ENCODE data around the gene ABCA13.

Gene ABCA13

DNA sequence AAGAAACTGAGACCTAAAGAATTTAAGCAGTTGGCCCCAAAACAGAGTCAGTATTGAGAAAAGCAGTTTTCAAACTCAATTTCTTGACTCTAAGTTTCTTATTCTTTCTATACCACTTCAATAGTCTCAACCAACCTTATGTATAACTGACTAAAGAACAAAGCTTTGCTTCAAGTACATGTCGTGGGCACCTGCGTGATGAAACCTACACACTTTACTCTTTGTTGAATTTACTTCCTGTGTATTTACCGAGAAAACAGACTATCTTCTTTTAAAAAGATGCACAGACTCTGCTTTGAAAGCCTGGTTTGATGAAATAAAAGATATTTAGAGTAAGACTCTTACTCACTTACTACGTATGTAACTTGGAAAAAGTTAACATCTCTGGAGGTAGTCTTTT is 455.9 kb downstream of the ABCA13 start:
- Histone ChIP-seq H3K4me3 (replicated peaks; ENCODE audit: insufficient read depth, low read length) (no peak overlapping the region), H3K27ac (replicated peaks) (no peak overlapping the region), H3K27me3 (ENCODE audit: insufficient read depth, poor library complexity, severe bottlenecking) (no peaks in the 10 kb centered on the region)
- TF ChIP-seq GABPA (IDR thresholded peaks at IDR 0.05; ENCODE audit: low read depth) = no peak
- TF ChIP-seq, protein P1, sequence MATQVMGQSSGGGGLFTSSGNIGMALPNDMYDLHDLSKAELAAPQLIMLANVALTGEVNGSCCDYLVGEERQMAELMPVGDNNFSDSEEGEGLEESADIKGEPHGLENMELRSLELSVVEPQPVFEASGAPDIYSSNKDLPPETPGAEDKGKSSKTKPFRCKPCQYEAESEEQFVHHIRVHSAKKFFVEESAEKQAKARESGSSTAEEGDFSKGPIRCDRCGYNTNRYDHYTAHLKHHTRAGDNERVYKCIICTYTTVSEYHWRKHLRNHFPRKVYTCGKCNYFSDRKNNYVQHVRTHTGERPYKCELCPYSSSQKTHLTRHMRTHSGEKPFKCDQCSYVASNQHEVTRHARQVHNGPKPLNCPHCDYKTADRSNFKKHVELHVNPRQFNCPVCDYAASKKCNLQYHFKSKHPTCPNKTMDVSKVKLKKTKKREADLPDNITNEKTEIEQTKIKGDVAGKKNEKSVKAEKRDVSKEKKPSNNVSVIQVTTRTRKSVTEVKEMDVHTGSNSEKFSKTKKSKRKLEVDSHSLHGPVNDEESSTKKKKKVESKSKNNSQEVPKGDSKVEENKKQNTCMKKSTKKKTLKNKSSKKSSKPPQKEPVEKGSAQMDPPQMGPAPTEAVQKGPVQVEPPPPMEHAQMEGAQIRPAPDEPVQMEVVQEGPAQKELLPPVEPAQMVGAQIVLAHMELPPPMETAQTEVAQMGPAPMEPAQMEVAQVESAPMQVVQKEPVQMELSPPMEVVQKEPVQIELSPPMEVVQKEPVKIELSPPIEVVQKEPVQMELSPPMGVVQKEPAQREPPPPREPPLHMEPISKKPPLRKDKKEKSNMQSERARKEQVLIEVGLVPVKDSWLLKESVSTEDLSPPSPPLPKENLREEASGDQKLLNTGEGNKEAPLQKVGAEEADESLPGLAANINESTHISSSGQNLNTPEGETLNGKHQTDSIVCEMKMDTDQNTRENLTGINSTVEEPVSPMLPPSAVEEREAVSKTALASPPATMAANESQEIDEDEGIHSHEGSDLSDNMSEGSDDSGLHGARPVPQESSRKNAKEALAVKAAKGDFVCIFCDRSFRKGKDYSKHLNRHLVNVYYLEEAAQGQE (IDR thresholded peaks at IDR 0.05; ENCODE audit: insufficient replicate concordance, low read depth) = no peak
- no peak for TF ChIP-seq POLR2AphosphoS5 (IDR thresholded peaks at IDR 0.05; ENCODE audit: low read depth)
- no peak for TF ChIP-seq CTCF (IDR thresholded peaks at IDR 0.05; ENCODE audit: insufficient read depth, low read length)
- no peak for TF ChIP-seq SPI1 (IDR thresholded peaks at IDR 0.05; ENCODE audit: borderline replicate concordance, low read depth)
- DNase-seq (ENCODE audit: low read depth in 1 of 2, low spot score in 1 of 2) = no peak

- no peak for DNase-seq (ENCODE audit: low read depth in 1 of 2, low spot score in 1 of 2)
- Histone ChIP-seq H3K4me3 (replicated peaks; ENCODE audit: insufficient read depth, low read length) (no peak overlapping the region), H3K27me3 (ENCODE audit: insufficient read depth, poor library complexity, severe bottlenecking) (no peaks in the 10 kb centered on the region), H3K27ac (replicated peaks) (no peak overlapping the region)
- TF ChIP-seq SPI1 (IDR thresholded peaks at IDR 0.05; ENCODE audit: borderline replicate concordance, low read depth) = no peak
Measured at GRCh38 chr7:48628793-48629349, 457.6 kb downstream of the ABCA13 start.

- Histone ChIP-seq H3K27me3 (ENCODE audit: insufficient read depth, poor library complexity, severe bottlenecking) (no peaks in the 10 kb centered on the region), H3K27ac (replicated peaks) (no peak overlapping the region), H3K4me3 (replicated peaks; ENCODE audit: insufficient read depth, low read length) (no peak overlapping the region)
- DNase-seq (ENCODE audit: low read depth in 1 of 2, low spot score in 1 of 2) = peak in 1 of 2 experiments; percentile 50
- TF ChIP-seq GABPA (IDR thresholded peaks at IDR 0.05; ENCODE audit: low read depth) (no peak), SPI1 (IDR thresholded peaks at IDR 0.05; ENCODE audit: borderline replicate concordance, low read depth) (peak; percentile 91)
Measured at GRCh38 chr7:48634116-48634632, 462.9 kb downstream of the ABCA13 start.

- Histone ChIP-seq H3K27ac (replicated peaks) (no peak overlapping the region), H3K27me3 (ENCODE audit: insufficient read depth, poor library complexity, severe bottlenecking) (no peaks in the 10 kb centered on the region), H3K4me3 (replicated peaks; ENCODE audit: insufficient read depth, low read length) (no peak overlapping the region)
- TF ChIP-seq, protein P1 (IDR thresholded peaks at IDR 0.05; ENCODE audit: insufficient replicate concordance, low read depth) = no peak
- DNase-seq (ENCODE audit: low read depth in 1 of 2, low spot score in 1 of 2) = no peak
Measured at GRCh38 chr7:48635796-48636195, 464.5 kb downstream of the ABCA13 start.

DNA sequence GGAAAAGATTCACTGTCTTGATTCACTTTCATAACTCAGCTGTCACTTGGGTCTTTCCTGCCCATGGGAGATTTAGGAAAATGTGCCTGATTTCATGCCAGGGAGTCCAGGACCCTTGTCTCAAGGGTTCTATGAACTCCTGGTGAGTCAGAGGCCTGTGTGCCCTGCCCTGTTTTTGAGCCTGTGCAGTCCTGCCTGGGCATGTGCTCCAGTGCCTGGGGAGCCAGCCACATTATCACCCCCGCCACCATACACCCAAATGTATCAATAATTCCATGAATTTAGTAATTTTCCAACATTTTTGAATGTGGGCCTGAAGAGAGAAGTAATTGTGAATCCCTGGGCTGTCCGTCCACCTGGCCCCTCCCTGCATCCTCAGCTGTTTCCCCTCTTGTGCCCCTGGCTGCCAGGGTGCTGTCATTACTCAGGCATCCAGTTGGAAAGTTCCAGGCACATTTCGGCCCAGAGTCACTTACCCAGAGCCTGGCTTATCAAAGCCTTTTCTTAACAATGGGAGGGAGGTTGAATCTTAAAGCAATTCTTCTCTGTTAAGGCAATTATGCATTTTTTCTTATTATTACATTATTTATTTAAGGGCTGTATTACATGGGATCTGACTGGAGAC is 465.2 kb downstream of the ABCA13 start:
- Histone ChIP-seq H3K4me3 (replicated peaks; ENCODE audit: insufficient read depth, low read length) (no peak overlapping the region), H3K27me3 (ENCODE audit: insufficient read depth, poor library complexity, severe bottlenecking) (no peaks in the 10 kb centered on the region), H3K27ac (replicated peaks) (no peak overlapping the region)
- no peak for DNase-seq (ENCODE audit: low read depth in 1 of 2, low spot score in 1 of 2)
- no peak for TF ChIP-seq POLR2AphosphoS5 (IDR thresholded peaks at IDR 0.05; ENCODE audit: low read depth)
- TF ChIP-seq GABPA (IDR thresholded peaks at IDR 0.05; ENCODE audit: low read depth) = no peak
- TF ChIP-seq CTCF (IDR thresholded peaks at IDR 0.05; ENCODE audit: insufficient read depth, low read length) = no peak
- TF ChIP-seq SPI1 (IDR thresholded peaks at IDR 0.05; ENCODE audit: borderline replicate concordance, low read depth) = no peak
- TF ChIP-seq, protein P1 (IDR thresholded peaks at IDR 0.05; ENCODE audit: insufficient replicate concordance, low read depth) = no peak
